ACC112 (cell line): ENCODE results near the gene PCDHAC1.

Source experiments
- H2AFZ ChIP-seq: fragments of 200-600 bp; sonication (generic); one replicate; pipeline ENCODE4 v1.6.0; 2017; ENCODE audit warnings: antibody characterized with exemption, low read length; ENCODE audit not compliant: unreplicated experiment
- H3K27ac ChIP-seq: fragments of 200-600 bp; sonication (generic); 2 replicates; pipeline ENCODE4 v1.5.1; 2014; ENCODE audit warnings: low read depth, mild to moderate bottlenecking, antibody characterized with exemption, low read length, moderate library complexity
- H3K27me3 ChIP-seq: fragments of 200-600 bp; sonication (generic); 2 replicates; pipeline ENCODE4 v1.6.1; 2014; ENCODE audit warnings: mild to moderate bottlenecking, antibody characterized with exemption, low read length, moderate library complexity, mixed read lengths; ENCODE audit not compliant: insufficient read depth
- H3K36me3 ChIP-seq: fragments of 200-600 bp; sonication (generic); 2 replicates; pipeline ENCODE4 v1.6.1; 2016; ENCODE audit warnings: mild to moderate bottlenecking, antibody characterized with exemption, low read length, moderate library complexity, mixed read lengths; ENCODE audit not compliant: insufficient read depth
- H3K4me1 ChIP-seq: fragments of 200-600 bp; sonication (generic); one replicate; pipeline ENCODE4 v1.6.1; 2016; ENCODE audit warnings: low read length, mixed read lengths; ENCODE audit not compliant: insufficient read depth, unreplicated experiment, control insufficient read depth
- H3K4me3 ChIP-seq: fragments of 200-600 bp; sonication (generic); 2 replicates; pipeline ENCODE4 v1.5.1; 2014; ENCODE audit warnings: mild to moderate bottlenecking, low read depth, low read length
- H3K79me2 ChIP-seq: fragments of 200-600 bp; sonication (generic); one replicate; pipeline ENCODE4 v1.6.0; 2016; ENCODE audit warnings: low read length; ENCODE audit not compliant: control insufficient read depth, unreplicated experiment, insufficient read depth

The PCDHAC1 gene

DNA sequence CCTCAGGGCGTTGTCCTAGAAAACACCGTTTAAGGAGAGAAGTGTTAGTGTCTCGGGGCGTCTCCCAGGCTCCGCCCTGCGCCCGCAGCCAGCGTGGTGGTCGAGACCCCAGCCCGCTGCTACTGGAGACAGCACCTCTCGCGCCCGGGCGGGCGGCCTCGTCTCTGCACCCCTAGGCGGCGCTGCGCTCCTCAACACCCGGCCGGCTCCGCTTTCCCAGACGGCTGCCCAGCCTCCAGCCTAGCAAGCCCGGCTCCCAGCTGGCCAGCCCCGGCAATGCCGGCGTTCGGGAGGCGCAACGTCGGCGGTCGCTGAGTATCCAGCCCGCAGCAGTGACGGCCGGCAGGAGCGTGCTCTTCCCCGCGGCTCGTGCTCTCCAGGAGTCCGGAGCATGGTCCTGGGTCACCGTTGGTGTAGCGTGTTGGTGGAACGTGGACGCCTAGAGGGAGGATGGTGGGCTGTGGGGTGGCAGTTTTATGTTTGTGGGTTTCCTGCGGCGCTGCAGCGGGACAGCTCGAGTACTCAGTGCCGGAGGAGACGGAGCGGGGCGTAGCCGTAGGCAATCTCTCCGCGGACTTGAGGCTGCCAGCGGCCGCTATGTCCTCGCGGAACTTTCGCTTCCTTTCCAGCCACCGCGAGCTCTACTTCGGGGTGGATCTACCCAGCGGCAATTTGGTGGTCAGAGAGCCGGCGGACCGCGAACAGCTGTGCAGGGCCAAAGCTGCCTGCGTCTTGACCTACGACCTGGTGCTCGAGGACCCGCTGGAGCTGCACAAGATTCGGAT lies 536 bp downstream of the PCDHAC1 start:
- Histone ChIP-seq H3K27me3 (peaks cover 32% of the 10 kb centered on the region), H3K4me3 (peak overlapping the region; percentile 37; the same call in 1 of the 2 replicates)

GRCh38 chr5:140927228-140927573 lies 1.1 kb downstream of the PCDHAC1 start:
- no peak overlapping the region for H2AFZ ChIP-seq
- H3K4me3 ChIP-seq: peak overlapping the region; percentile 37; the same call in 1 of the 2 replicates
- no peak overlapping the region for H3K27ac ChIP-seq
- H3K79me2 ChIP-seq: no peaks in the 10 kb centered on the region
- no peaks in the 10 kb centered on the region for H3K36me3 ChIP-seq
- H3K4me1 ChIP-seq: no peaks in the 10 kb centered on the region
- H3K27me3 ChIP-seq: peaks cover 32% of the 10 kb centered on the region

More for the DNA sequence above, 536 bp downstream of the PCDHAC1 start:
- H3K79me2 ChIP-seq: no peaks in the 10 kb centered on the region
- no peak overlapping the region for H3K27ac ChIP-seq
- no peak overlapping the region for H2AFZ ChIP-seq
- H3K4me1 ChIP-seq: no peaks in the 10 kb centered on the region
- H3K36me3 ChIP-seq: no peaks in the 10 kb centered on the region

DNA sequence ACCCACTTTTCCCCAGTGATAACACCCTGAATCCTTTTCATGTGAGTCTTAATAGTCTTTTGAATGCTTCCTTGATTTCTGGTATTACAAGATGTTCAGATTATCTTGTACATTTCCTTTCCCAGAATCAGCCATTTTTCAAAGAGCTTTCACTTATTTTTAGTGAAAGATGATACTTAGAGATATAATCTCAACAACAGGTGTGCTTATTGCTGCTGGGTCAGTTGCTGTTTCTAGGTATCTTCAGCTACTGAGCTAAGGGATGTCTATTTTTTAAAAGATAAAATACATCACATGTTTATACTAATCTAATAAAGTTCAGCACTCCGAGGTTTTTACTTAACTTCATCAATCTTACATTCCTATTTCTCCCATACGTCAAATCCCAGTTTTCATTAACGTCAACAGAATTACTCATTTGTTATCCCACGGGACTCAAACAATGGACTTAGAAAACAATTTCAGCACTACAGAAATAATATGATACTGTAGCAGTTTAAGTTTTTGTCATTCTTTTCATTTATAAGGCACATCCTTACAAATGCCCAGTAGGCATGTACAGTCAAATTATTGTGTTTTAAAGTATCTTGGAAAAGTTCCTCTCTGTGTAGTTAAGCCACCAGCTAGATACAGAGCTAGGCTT lies 9.0 kb downstream of the PCDHAC1 start:
- no peaks in the 10 kb centered on the region for H3K36me3 ChIP-seq
- no peaks in the 10 kb centered on the region for H3K4me1 ChIP-seq
- H3K4me3 ChIP-seq: no peak overlapping the region
- H2AFZ ChIP-seq: no peak overlapping the region
- H3K79me2 ChIP-seq: no peaks in the 10 kb centered on the region
- H3K27ac ChIP-seq: no peak overlapping the region
- H3K27me3 ChIP-seq: no peaks in the 10 kb centered on the region

- H3K36me3 ChIP-seq: no peaks in the 10 kb centered on the region
- H3K27ac ChIP-seq: no peak overlapping the region
- no peak overlapping the region for H2AFZ ChIP-seq
- H3K79me2 ChIP-seq: no peaks in the 10 kb centered on the region
- no peaks in the 10 kb centered on the region for H3K4me1 ChIP-seq
- no peak overlapping the region for H3K4me3 ChIP-seq
- no peaks in the 10 kb centered on the region for H3K27me3 ChIP-seq
Measured at GRCh38 chr5:140946578-140946977, 20.5 kb downstream of the PCDHAC1 start.

GRCh38 chr5:140951636-140952035 lies 25.5 kb downstream of the PCDHAC1 start:
- Histone ChIP-seq H3K4me3 (no peak overlapping the region), H3K27ac (no peak overlapping the region), H3K79me2 (no peaks in the 10 kb centered on the region), H3K4me1 (no peaks in the 10 kb centered on the region), H3K36me3 (no peaks in the 10 kb centered on the region), H3K27me3 (no peaks in the 10 kb centered on the region), H2AFZ (no peak overlapping the region)

GRCh38 chr5:140953234-140953633 lies 27.1 kb downstream of the PCDHAC1 start:
- no peaks in the 10 kb centered on the region for H3K79me2 ChIP-seq

GRCh38 chr5:140962190-140962589 lies 36.1 kb downstream of the PCDHAC1 start:
- H3K36me3 ChIP-seq: no peaks in the 10 kb centered on the region
- no peak overlapping the region for H3K27ac ChIP-seq
- H3K4me1 ChIP-seq: no peaks in the 10 kb centered on the region
- peaks cover 18% of the 10 kb centered on the region; the same call in 1 of the 2 replicates for H3K27me3 ChIP-seq
- H3K79me2 ChIP-seq: no peaks in the 10 kb centered on the region
- H2AFZ ChIP-seq: no peak overlapping the region
- H3K4me3 ChIP-seq: no peak overlapping the region

More at GRCh38 chr5:140953234-140953633, 27.1 kb downstream of the PCDHAC1 start:
- Histone ChIP-seq H3K27me3 (no peaks in the 10 kb centered on the region), H3K4me3 (no peak overlapping the region), H3K36me3 (no peaks in the 10 kb centered on the region), H3K4me1 (no peaks in the 10 kb centered on the region), H3K27ac (no peak overlapping the region), H2AFZ (no peak overlapping the region)

DNA sequence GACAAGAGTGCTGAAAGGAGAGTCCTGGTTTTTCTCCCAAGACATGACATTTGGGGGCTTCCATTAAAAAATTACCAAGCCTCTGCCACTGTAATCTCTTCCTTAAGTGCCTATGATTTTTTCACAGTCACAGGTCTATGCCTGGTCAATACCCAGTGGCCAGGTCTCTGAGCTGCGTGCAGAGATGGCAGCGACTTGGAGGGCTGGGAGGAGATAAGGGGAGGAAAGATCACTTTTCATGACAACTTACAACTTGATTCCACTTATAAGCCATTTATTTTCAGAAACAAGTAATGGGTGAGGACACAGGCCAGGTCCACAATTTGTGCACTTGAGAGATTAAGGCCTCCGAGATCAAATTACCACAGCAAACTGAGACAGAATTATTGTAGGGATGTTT lies 38.3 kb downstream of the PCDHAC1 start:
- no peaks in the 10 kb centered on the region for H3K4me1 ChIP-seq
- H2AFZ ChIP-seq: no peak overlapping the region
- H3K4me3 ChIP-seq: no peak overlapping the region
- no peaks in the 10 kb centered on the region for H3K36me3 ChIP-seq
- H3K27ac ChIP-seq: no peak overlapping the region
- H3K27me3 ChIP-seq: peaks cover 19% of the 10 kb centered on the region; the same call in 1 of the 2 replicates
- H3K79me2 ChIP-seq: no peaks in the 10 kb centered on the region

DNA sequence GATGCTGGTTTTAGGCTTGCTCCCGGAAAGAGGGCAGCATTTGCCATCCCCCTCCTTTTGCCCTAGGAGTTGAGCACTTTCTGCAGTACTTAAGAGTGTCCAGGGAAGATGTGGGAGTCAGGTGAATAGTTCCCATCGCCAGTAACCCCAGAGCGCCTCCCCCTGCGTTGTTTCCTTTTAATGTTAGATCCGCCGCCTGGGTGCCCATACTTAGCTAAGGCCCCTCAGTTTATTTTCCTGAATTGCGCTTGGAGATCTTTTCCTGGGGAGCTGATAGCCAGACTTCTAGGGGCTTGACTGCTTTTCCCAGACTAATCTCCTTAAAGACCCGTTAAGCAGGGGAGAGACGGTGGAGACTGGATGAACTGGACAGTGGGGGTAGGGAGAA lies 39.8 kb downstream of the PCDHAC1 start:
- Histone ChIP-seq H3K27ac (no peak overlapping the region), H3K36me3 (no peaks in the 10 kb centered on the region), H2AFZ (no peak overlapping the region), H3K79me2 (no peaks in the 10 kb centered on the region), H3K4me3 (peak overlapping the region; percentile 33; the same call in 1 of the 2 replicates), H3K4me1 (no peaks in the 10 kb centered on the region), H3K27me3 (peaks cover 19% of the 10 kb centered on the region; the same call in 1 of the 2 replicates)

- H3K27ac ChIP-seq: no peak within 1 kb of the TSS
- H3K4me3 ChIP-seq: peak within 1 kb of the TSS; percentile 33; the same call in 1 of the 2 replicates
- no peak within 1 kb of the TSS for H2AFZ ChIP-seq
Measured at GRCh38 chr5:140966293-140967225, 40.5 kb downstream of the PCDHAC1 start, which contains the start of gene PCDHAC2. TSS of gene PCDHAC2 (plus strand) at chr5:140966476. CDS start at chr5:140966767, 291 bp downstream.

More at GRCh38 chr5:140966293-140967225, 40.5 kb downstream of the PCDHAC1 start, which contains the start of gene PCDHAC2:
- Histone ChIP-seq H3K4me1 (no peaks in the 10 kb centered on the region), H3K36me3 (no peaks in the 10 kb centered on the region), H3K79me2 (no peaks in the 10 kb centered on the region), H3K27me3 (peaks cover 19% of the 10 kb centered on the region; the same call in 1 of the 2 replicates)
